NCI-H1436 treated with DMSO at 0.1 percent for 48 hours (cell line): Measurements from ENCODE around the gene CFAP74.
"Not testable (repeated sequence)": the region's sequence is repeated elsewhere in the genome, so short reads cannot be mapped to it uniquely, and the experiment has no call there.

Source experiments
- DNase-seq: peaks from one replicate; lab custom pipeline; 2025; lab: John Stamatoyannopoulos, UW

Gene CFAP74

DNA sequence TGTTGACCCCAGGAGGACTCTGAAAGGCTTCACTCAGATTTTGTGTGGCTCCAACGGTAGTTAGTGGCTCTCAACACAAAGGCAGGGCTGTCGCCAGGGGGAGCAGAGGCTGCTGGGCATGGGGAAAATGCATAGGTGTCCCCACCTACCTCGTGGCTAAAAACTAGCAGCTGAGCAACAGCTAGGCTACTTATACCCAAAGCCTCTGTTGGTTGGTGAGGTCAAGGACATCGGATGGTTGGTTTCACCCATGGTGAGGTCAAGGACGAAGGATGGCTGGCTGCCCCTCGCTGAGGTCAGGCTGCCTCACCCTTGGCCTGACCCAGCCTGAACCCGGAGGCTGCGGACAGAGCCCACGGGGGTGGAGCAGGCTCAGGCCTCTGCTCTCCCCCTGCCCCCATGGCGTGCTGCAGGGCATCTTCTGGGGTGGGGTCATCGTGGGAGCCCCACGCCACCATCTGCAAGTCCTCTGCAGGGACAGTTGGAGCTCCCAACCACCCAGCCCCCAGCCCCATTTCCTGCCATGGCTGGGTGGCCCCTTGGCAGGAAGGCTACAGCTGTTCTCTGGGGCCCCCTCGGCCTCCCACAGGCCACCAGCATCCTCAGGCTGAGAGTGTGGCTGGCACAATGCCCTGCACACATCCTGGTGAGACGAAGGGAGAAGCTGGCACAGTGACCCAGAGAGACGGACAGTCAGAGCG, 104.2 kb downstream of the CFAP74 start:
- no peak for DNase-seq

DNA sequence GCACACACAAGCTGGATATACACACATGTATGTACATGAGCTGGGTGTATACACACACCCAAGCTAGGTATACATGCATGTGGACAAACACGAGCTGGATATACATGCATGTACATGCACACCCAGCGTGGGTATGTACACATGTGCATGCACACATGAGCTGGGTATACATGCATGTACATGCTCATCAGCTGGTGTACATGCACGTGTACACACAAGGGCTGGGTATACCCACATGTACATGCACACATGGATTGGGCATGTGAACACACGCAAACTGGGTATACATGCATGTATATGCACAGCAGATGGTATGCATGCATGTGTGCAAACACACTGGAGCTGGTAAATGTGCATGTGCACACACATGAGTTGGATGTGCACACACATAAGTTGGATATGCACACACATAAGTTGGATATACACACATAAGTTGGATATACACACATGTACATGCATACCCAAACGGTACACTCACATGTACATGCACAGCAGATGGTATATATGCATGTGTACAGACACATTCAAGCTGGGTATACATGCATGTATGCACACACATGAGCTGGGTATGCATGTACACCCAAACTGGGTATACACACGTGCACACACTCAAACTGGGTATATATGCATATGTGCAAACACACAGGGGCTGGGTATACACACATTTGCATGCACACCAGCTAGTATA, 105.2 kb downstream of the CFAP74 start:
- no peak for DNase-seq

DNA sequence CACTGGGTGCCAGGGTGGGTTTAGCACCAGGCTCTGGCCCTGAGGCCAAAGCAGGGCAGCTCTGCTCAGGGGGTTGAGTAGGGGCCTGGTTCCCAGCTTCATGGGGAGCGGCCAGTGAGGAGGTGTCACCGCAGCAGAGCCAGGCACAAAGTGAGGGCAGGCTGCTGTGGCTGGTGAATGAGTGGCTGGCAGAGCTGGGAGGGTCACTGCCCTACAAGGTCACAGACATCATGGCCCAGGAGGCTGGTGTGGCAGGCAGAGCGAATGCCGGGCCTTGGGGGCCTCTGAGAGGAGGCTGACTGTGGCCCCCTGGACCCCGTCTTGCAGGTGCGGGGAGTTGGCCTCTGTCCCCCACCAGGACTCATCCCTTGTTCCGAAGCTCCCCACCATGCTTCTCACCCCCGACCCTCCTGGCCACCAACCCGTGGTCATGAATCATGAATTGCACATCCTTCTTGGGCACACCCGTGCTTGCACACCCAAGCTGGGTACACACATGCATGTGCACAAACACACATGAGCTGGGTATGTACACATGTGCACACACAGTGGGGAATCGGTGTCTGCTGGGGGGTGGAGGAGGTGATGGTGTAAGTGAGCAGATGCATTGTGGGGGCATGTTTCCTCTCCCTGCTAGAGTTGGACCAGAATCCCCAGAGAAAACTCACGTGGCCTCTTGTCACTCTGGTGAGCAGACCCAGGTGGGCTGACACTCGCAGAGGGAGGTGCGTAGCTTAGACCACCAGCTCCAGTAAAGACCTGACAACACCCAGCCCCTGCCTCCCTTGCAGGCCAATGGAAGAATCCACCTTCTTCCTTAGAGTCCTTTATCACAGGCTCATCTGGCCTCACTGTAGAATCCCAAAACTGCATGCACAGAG, 107.9 kb downstream of the CFAP74 start:
- DNase-seq: no peak

DNA sequence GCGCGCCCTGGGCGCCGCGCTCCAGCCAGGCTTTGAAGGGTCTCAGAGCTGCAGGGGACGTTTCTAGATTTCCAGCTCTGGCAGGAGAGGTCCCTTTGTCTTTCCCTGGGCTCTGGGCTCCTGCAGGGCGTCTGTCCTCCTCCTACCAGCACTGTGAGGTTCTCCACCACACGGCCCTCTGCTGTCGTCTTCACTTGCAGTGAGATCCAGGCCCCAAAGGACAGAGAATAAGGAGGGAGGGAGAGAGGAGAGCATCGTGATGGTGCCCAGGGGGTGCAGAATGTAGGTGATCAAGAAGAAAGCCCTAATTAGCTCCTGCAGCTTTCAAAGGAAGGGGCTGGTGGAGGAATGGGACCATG, 108.5 kb downstream of the CFAP74 start:
- DNase-seq: no peak

DNA sequence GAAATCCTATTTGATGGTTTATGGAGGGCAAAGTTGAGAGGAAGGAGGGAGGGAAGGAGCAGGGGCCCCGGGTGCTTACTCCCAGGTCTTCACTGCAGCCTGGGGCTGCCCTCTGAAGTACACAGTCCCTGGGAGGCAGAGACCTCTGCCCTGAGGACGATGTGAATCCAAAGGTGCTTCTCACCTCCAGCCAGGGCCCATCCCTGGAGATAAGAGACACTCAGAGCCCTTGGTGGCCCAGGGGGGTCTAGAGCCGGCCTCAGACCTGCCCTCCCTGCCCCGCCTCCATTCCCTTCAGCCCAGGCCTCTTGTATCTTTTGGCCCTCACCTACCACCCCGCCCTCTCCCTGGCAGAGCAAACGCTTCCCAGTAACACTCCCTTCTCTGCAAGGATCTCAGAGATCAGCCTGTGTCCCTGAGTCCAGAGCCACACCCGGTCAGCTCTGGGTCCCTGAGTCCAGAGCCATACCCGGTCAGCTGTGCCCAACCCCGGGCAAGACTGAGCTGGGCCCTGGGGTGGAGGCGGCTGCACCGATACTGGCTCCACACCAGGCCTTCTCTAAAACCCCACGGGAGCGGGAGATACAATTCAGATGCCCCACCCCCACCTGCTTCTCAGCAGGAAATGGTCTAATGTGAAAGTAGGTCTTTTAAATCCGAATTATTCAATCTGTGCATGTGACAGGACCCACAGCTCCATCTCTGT, 109.1 kb downstream of the CFAP74 start:
- no peak for DNase-seq

DNA sequence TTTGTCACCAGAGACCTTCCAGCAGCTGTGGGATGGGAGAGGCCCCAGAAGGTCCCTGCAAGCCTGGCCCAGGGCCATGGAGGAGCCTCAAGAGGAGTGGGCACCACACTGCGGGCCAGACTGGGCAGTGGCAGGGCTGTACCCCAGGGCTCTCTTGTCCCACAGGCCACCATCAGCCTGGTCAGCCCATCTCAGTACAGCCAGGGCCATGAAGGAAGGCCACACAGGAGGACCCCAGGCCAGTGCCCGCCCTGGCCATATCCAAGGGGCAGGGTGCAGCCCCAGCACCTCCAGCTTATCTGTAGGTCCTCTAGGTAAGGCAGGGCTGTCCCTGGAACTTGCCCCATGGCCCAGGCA, 109.6 kb downstream of the CFAP74 start:
- DNase-seq: no peak

DNA sequence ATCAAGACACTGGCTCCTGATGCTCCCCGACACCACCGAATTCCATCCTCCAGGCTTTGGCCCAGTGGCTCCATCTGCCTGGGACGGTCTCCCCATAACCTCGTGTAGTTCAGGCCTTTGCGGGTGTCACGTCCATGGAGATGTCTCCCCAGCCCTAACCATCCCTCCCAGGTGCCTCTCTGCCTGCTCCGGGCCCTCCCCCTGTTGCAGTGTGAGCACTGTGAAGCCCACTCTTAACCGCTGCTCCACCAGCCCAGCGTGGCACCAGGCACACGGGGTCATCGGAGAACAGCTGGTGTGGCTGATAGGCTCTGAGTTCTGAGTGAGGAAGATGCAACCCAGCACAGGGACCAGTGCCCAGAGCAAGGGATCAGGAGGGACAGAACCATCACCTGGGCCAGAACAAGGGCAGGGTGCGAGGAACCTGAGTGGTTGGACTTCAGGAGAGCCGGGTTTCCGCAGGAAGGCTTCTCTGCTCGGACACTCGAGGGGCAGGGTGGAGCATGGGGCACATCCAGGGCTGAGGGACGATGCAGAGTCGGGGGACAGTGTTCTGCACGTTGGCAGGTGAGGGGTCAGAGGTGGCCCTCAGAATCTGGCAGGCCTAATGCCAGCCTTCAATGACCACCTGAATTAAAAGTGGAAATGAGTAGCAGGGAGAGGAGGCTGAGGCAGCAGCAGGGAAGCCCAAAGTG, 110.1 kb downstream of the CFAP74 start:
- DNase-seq: no peak

DNA sequence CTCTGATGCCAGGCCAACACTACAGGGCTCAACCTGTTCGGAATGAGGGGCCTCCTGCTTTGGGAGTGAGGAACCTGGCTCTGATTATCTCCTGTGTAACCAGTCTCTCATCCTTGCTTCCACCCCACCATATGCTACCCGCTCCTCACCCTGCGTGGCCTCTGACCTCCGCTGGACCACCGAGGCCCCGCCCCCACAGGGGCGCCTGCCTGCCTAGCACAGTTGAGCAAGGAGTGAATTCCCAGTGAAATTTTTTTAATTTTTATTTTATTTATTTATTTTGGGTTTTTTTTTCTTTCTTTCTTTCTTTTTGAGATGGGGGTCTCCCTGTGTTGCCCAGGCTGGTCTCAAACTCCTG, 110.8 kb downstream of the CFAP74 start:
- no peak for DNase-seq

DNA sequence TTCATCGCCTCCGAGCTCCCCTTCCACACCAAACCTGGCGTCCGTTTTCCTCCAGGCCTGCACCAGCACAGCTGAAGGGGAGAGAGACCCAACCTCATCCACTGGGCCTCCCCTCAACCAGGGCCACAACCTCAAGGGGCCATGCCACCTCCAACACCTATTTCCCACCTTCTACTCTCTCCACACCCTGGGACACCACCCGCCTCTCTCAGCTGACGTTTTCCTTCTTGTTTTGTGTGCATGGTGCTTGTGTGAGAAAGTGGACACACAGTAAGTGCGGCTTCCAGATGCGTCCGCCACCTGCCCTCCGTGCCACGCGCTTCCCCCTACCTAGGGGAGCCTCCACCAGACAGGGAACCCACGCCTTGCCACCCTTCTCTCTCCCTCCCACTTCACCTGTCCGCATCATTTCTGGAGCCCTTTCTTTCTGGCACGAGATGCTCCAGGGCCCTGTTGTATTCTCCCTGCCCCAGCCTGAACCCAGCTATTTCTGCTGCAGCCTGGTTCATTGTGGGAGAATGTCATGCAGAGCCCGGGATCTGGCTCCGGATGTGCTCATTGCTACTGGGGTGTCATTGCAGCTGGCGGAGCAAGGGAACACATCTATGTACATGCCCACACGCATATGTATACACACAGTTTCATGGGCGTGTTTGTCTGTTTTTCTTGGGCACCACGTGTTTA, 111.4 kb downstream of the CFAP74 start:
- DNase-seq: no peak

DNA sequence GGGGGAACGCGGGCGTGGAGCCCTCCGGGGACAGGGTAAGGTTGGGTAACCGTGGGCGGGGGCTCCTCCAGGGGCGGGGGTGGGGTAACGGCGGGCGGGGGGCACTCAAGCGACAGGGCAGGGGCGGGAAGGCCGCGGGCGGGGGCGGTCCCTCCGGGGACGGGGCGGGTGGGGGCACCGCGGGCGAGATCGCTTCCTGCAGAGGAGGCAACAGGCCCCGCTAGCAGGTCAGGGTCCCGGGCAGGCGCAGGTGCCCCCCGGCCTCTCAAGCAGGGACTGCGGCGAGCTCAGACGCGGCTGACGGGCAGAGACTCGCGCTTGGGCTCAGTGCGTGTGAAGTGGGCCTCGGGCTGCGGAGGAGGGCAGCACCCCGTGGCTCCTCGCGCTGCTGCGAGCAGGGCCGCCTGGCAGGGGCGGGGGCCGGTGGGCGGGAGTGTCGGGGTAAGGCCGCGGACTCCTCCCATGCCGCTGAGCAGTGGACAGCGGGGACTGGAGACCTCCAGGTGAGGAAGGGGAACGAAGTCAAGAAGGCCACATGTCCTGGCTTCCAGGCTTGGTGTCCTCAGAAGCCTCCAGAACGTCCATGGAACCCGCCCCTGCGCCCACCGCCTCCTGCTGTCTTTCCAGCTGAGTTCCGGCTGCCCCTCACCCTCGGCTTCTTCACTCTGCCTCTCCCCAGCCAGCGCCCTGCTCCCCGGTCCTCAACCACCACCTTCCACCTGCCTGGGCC, 112.1 kb downstream of the CFAP74 start:
- DNase-seq: no peak

DNA sequence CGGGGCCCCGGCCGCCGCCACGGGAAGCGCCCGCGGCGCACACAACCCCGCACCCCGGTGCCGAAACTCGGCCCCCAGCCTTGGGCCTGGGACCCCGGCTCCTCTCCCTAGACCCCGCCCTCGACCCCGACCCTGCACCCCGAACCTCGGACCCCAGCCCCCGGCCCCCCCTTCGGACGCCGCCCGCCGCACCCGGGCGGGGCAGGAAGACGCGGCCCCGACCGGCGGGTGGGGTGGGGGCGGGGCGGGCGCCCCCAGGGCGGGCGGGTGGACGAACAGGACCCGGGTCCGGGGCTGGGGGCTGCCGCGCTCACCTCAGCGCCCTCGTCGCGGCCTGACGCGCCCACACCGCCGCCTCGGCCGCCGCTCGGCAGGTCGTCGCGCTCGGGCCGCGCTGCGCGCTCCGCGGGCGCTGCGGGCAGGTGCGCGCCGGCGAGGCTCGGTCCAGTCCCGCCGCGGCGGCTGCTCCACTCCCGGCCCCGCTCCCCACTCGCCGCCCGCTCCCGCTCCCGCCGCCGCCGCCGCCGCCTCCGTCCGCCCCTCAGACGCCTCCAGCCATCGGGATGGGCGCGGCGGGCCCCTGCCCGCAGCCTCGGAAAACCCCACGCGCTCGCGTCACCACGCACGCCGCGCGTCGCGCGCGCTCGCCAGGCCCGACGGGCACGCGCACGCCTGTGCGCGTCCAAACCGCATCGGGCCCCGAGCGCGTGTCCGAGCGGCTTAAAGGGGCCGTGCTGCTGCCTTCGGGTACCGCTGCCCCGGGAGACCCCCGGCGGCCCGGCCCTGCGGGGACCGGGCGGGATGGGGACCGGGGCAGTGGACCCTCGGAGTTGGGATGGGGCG, 112.9 kb downstream of the CFAP74 start, which contains the start of gene GNB1:
GNB1 (minus strand) TSS at position 582 of the 843 bp plus-strand sequence. CDS start 65,634 bp downstream, outside the sequence.
- no peak for DNase-seq

DNA sequence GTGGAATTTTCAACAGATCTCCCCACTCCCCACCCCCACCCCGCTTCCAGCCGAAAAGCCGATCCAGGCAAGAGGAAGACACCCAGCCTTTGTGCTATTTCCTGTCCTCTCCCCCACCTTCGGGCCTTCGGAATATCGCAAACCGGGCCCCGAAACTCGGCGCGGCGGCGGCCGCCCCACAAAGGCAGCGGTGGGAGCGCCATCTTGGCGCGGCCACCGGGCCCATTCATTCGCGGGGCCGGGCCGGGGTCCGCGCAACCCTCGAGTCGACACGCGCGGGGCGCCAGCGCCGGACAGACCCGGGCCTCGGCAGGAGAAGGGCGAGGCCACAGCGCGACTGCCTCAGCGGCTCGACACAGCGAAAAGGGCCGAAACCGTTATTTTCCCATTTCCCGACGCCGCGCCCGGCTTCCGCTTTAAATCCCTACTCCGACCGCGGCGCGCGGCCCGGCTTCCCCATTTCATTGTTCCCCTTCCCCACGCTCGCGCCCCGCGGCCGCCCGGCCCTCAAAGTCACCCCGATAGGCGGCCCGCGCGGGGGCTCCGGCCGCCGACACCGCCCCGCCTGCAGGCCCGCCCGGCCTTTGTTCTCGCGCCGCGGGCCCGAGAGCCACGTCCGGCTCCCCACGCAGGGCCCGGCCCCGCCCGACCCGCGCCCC, 113.6 kb downstream of the CFAP74 start:
- no peak for DNase-seq

DNA sequence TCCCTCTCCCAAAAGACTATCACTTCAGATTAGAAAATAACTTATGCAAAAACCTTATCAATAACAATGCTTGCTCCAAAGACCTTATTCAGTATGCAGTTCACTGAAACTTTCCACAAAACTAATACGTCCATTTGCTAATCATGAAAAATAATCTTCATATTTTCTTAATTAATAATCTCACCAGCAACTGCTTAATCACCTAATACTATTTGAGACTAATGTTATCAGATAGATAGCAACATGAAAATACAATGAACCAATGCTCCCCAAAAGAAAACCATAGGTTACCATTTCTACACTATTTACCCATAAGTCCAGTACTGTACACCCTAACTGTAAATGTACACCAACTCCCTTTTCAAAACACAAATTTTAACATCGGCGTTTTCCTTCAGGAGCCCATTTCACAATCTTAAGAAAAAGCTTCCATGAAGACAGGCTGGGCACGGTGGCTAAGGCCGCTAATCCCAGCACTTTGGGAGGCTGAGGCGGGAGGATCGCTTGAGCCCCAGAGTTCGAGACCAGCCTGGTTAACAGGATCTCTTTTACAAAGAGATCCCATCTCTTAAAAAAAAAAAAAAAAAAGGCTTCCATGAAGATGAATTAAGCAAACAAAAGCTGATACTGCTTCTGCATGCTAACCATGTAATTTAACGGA, 114.4 kb downstream of the CFAP74 start:
- no peak for DNase-seq

DNA sequence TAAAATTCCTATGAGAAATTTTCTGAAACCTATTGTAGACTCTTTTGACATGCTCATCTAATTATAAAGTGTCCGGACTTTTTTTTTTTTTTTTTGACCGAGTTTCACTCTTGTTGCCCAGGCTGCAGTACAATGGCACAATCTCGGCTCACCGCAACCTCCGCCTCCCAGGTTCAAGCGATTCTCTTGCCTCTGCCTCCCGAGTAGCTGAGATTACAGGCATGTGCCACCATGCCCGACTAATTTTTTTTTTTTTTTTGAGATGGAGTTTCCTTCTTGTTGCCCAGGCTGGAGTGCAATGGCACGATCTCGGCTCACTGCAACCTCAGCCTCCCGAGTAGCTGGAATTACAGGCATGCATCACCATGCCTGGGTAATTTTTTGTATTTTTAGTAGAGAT, 119.7 kb downstream of the CFAP74 start:
- not testable (repeated sequence) for DNase-seq

DNA sequence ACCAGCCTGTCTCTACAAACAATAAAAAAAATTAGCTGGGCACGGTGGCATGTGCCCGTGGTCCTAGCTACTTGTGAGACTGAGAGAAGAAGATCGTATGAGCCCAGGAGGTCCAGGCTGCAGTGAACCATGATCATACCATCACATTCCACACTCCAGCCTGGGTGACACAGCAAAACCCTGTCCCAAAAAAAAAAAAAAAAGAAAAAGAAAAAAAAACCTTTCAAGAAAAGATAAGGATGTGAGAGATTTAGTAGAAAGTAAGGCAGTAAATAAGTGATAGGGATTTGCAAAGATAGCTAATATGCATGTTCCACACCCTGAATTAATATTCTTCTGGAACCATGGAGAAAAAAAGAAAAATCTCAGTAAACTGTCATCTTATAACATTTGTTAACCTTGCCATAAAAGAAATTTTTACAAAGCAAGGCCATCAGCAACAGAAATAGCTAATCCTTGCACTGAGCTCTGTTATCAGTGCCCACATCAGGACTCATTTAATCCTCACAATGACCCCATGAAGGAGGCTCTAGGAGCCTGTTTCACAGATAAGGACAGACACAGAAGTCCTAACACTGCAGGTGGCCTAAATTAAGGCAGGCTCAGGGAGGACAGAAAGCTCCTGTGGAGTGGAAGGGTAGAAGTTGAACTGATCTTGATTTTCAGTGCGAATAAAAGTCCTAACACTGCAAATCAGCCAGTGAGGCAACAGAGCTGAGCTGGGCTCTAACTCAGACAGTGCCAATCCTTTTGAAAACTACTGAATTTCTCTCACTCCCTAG, 120.3 kb downstream of the CFAP74 start:
- no peak for DNase-seq

DNA sequence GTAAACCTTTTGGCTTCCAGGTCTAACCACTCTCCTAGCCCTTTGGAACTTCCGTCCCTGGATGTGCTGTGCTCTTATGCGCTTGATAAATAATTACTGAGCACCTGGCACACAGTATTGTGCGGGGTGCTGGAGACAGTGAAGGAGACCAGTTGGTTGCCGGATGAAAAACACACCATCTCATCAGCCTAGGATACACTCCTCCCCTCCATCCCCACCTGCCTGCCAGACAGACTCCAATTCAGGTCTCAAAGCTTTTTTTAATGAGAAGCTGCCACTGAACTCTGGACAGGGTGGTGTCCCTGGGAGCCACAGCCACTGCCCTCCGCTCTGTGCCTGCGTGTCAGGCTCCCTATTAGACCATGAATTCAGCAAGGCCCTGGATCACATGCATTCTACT, 121.9 kb downstream of the CFAP74 start:
- DNase-seq: no peak

DNA sequence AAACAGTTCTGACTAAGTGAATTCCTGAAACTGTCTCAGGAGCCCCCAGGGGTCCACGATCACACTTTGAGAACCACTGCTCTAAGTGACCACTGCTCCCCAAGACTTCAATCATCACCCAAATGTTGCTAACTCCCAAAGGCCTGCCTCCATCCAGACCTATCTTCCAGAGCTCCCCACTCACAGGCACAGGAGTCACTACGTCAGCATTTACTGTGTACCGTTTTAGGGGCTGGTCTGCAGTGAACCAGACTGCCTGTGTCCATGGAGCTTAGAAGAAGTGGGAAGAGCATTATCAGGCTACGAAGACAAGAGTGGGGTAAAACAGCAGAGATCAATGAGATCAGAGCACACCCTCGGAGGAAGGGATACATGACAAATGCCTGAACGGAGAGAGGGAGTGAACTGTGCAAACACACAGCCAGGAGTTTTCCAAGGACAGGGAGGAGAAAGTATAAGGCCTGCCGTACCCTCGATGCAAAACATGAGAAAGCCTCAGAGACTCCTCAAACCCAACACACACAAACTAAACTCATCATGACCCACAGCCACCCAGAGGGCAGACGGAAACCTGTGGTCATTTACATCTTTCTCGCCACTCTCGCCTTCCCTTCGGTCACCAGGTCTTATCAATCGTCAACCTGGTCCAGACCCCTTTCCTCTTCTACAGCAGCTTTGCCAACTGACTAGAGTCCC, 122.8 kb downstream of the CFAP74 start:
- no peak for DNase-seq
